ENCODE measurements around the gene NSUN4.

NSUN4 gene

GRCh38 chr1:46401964-46402626 lies 61.5 kb downstream of the NSUN4 start:
- TF ChIP-seq CTCF (IDR thresholded peaks at IDR 0.05) (no peak), ZFX (IDR thresholded peaks at IDR 0.05; ENCODE audit: borderline replicate concordance) (no peak)
- peak overlapping the region; percentile 67 for H3K27ac ChIP-seq

- H3K27ac ChIP-seq, result no peak overlapping the region
- TF ChIP-seq CTCF (IDR thresholded peaks at IDR 0.05) (no peak), ZFX (IDR thresholded peaks at IDR 0.05; ENCODE audit: borderline replicate concordance) (no peak)
Observed at GRCh38 chr1:46403916-46404315, 63.3 kb downstream of the NSUN4 start.

GRCh38 chr1:46404482-46405196 lies 64.0 kb downstream of the NSUN4 start:
- H3K27ac ChIP-seq, result no peak overlapping the region
- TF ChIP-seq ZFX (IDR thresholded peaks at IDR 0.05; ENCODE audit: borderline replicate concordance) (no peak), CTCF (IDR thresholded peaks at IDR 0.05) (no peak)

DNA sequence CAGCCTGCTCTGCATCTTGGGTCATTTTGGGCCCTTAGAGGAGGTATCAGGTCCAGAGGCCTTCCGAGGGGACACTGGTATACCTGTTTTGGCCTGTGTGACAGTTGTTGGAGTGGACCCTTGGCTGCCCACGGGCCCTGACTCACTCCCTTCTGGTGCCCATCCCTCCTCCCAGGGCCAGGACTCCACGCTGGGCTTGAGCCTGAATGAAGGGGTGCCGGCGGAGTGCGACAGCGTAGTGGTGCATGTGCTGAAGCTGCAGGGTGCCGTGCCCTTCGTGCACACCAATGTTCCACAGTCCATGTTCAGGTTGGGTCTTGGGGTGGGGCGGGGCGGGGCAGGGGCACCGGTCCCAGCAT lies 64.6 kb downstream of the NSUN4 start:
- TF ChIP-seq ZFX (IDR thresholded peaks at IDR 0.05; ENCODE audit: borderline replicate concordance), result no peak
- no peak for TF ChIP-seq CTCF (IDR thresholded peaks at IDR 0.05)
- no peak overlapping the region for H3K27ac ChIP-seq

DNA sequence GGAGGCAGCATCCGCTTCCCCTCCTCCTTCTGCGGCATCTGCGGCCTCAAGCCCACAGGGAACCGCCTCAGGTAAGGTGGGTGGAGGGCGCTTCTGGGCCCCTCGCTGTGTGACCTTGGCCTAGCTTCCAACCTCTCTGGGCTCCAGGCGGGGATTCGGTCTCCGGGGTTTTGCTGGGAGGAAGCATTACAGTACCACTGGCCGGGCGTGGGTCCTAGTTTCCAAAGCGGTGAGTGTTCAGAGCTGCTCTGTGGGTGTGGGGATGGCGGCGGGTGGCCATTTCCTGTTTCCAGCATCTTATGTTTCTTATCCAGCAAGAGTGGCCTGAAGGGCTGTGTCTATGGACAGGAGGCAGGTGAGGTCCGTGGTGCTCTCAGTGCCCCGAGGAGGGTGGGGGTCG lies 65.1 kb downstream of the NSUN4 start:
- TF ChIP-seq ZFX (IDR thresholded peaks at IDR 0.05; ENCODE audit: borderline replicate concordance) (no peak), CTCF (IDR thresholded peaks at IDR 0.05) (no peak)
- H3K27ac ChIP-seq, result no peak overlapping the region

GRCh38 chr1:46406881-46407608 lies 66.4 kb downstream of the NSUN4 start:
- TF ChIP-seq CTCF (IDR thresholded peaks at IDR 0.05) (no peak), ZFX (IDR thresholded peaks at IDR 0.05; ENCODE audit: borderline replicate concordance) (no peak)
- no peak overlapping the region for H3K27ac ChIP-seq

DNA sequence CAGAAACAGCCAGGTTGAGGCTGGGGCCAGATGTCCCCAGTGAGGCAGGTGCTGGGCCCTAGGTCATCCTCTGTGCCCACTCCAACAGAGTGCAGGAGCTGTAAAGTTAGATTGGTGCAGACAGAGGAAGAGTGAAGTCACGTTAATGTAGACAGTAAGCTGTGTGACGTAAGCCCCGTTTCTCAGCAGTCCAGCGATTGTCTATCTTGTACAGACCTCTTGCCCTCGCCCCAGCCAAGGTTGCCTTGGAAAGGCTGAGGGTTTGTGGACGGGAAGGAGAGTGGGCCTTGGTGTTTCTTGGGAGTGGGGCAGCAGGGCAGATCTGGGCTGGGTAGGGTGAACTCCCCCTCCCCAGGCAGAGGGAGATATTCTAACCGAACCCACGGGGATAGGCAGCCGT lies 67.0 kb downstream of the NSUN4 start:
- TF ChIP-seq CTCF (IDR thresholded peaks at IDR 0.05) (no peak), ZFX (IDR thresholded peaks at IDR 0.05; ENCODE audit: borderline replicate concordance) (no peak)
- no peak overlapping the region for H3K27ac ChIP-seq
